Skeletal muscle satellite cell (primary cell): ENCODE measurements around the gene ZFHX3. TPM values are rescaled to one million over a fixed set of nuclear protein-coding genes. Genes with fewer than 3 reads are reported as not detected.

Experiments used
- H3K27me3 ChIP-seq: 2 replicates; pipeline ENCODE4 v1.7.0; 2013; ENCODE audit warnings: low read length; ENCODE audit not compliant: control insufficient read depth, insufficient read depth
- H3K36me3 ChIP-seq: 2 replicates; pipeline ENCODE4 v1.7.0; 2013; ENCODE audit warnings: mild to moderate bottlenecking, control low read depth, low read length; ENCODE audit not compliant: insufficient read depth
- H3K4me1 ChIP-seq: 2 replicates; pipeline ENCODE4 v1.7.0; 2013; ENCODE audit warnings: low read length; ENCODE audit not compliant: control insufficient read depth, insufficient read depth
- H3K4me2 ChIP-seq: 2 replicates; pipeline ENCODE4 v1.7.0; 2013; ENCODE audit warnings: mild to moderate bottlenecking, low read length
- H3K4me3 ChIP-seq: 2 replicates; pipeline ENCODE4 v1.7.0; 2013; ENCODE audit warnings: low read length
- H3K9ac ChIP-seq: 2 replicates; pipeline ENCODE4 v1.7.0; 2013; ENCODE audit warnings: mild to moderate bottlenecking, low read depth, low read length, moderate library complexity
- H3K9me3 ChIP-seq: replicated peaks from 2 replicates; pipeline ENCODE4 v1.7.0; 2013; ENCODE audit warnings: mild to moderate bottlenecking, control low read depth, low read length
- small RNA-seq: library from RNA; depleted of rRNA; stranded (forward); fragments of <200 nt; gene quantifications from one replicate; pipeline ENCODE3, GENCODE V24; 2012

Gene ZFHX3

GRCh38 chr16:72739577-72739976 is 308.4 kb downstream of the ZFHX3 start:
- peak overlapping the region; percentile 26 for H3K4me2 ChIP-seq
- H3K9me3 ChIP-seq, result no peaks in the 10 kb centered on the region
- peaks cover 23% of the 10 kb centered on the region for H3K4me1 ChIP-seq
- H3K9ac ChIP-seq, result no peak overlapping the region
- H3K27me3 ChIP-seq, result no peaks in the 10 kb centered on the region
- H3K36me3 ChIP-seq, result no peaks in the 10 kb centered on the region
- no peak overlapping the region for H3K4me3 ChIP-seq

GRCh38 chr16:72736074-72736473 is 311.9 kb downstream of the ZFHX3 start:
- H3K36me3 ChIP-seq, result no peaks in the 10 kb centered on the region
- no peaks in the 10 kb centered on the region for H3K27me3 ChIP-seq
- H3K4me3 ChIP-seq, result no peak overlapping the region
- no peak overlapping the region for H3K9ac ChIP-seq
- H3K4me2 ChIP-seq, result no peak overlapping the region
- peaks cover 23% of the 10 kb centered on the region for H3K4me1 ChIP-seq
- no peaks in the 10 kb centered on the region for H3K9me3 ChIP-seq

Small RNAs within 50 kb of the gene (small RNA-seq; reads per million reads assigned to genes)
- gene AC002044.1 (not detected), gene RNU7-71P (not detected)
